Measurements from ENCODE around the gene TCERG1. TPM values are rescaled to one million over a fixed set of nuclear protein-coding genes. Genes with fewer than 3 reads are reported as not detected.

The TCERG1 gene
- total RNA-seq, 3 donors from 2014 or later, result 48.0 to 119 (median 79.3) TPM

DNA sequence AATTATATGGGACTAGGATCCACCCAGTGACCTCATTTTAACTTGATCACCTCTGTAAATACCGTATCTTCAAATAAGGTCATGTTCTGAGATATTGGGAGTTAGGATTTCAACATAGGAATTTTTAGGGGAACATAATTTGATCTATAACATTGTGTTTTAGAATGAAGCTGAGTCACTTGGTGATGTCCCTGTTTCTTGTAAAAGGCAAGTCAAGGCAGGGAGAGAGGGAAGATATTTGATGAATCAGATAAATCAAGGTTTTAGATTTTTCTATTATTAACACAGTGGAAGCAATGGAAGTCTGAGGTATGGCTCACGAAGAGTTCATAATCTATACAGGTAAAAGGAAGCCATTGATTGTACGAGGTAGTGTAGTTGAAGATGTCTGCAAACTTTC lies 80.7 kb downstream of the TCERG1 start:
- H3K9me3 ChIP-seq, result no peaks in the 10 kb centered on the region
- H3K4me1 ChIP-seq, result no peaks in the 10 kb centered on the region
- H3K27ac ChIP-seq, result no peak overlapping the region
- no peak for DNase-seq (ENCODE audit: low spot score in 2 of 2)
- no peak overlapping the region for H3K4me3 ChIP-seq
- no peaks in the 10 kb centered on the region for H3K36me3 ChIP-seq
- intact Hi-C loops (cut with DNase I; ENCODE audit: low total_unique reads), result no loop called here
- H3K27me3 ChIP-seq, result no peaks in the 10 kb centered on the region
- TF ChIP-seq POLR2A (IDR thresholded peaks at IDR 0.05), result no peak
- TF ChIP-seq, protein P1, sequence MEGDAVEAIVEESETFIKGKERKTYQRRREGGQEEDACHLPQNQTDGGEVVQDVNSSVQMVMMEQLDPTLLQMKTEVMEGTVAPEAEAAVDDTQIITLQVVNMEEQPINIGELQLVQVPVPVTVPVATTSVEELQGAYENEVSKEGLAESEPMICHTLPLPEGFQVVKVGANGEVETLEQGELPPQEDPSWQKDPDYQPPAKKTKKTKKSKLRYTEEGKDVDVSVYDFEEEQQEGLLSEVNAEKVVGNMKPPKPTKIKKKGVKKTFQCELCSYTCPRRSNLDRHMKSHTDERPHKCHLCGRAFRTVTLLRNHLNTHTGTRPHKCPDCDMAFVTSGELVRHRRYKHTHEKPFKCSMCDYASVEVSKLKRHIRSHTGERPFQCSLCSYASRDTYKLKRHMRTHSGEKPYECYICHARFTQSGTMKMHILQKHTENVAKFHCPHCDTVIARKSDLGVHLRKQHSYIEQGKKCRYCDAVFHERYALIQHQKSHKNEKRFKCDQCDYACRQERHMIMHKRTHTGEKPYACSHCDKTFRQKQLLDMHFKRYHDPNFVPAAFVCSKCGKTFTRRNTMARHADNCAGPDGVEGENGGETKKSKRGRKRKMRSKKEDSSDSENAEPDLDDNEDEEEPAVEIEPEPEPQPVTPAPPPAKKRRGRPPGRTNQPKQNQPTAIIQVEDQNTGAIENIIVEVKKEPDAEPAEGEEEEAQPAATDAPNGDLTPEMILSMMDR (IDR thresholded peaks at IDR 0.05), result no peak
- TF ChIP-seq POLR2AphosphoS5 (IDR thresholded peaks at IDR 0.05), result no peak

DNA sequence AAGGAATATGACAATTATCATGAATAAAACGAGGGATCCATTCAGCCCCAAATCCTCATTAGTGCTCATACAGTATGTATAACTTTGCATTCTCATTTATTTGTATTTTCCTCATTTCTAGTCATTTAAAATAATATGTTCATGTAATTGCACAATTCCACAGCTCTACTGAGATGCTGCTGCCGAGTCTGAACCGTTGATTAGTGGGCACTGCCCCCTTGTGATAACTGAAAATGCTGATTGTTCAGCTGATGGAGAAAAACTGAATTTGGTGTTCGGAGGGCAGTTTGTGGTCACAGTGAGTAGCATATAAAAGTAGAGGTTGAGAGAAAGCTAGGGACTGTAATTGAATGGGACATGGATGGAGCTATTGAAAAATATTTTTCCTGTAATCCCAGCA lies 81.1 kb downstream of the TCERG1 start:
- Histone ChIP-seq H3K36me3 (no peaks in the 10 kb centered on the region), H3K27ac (no peak overlapping the region), H3K27me3 (no peaks in the 10 kb centered on the region), H3K4me1 (no peaks in the 10 kb centered on the region), H3K9me3 (no peaks in the 10 kb centered on the region), H3K4me3 (no peak overlapping the region)
- intact Hi-C loops (cut with DNase I; ENCODE audit: low total_unique reads), result no loop called here
- no peak for TF ChIP-seq POLR2AphosphoS5 (IDR thresholded peaks at IDR 0.05)
- no peak for TF ChIP-seq POLR2A (IDR thresholded peaks at IDR 0.05)
- TF ChIP-seq, protein P1 (IDR thresholded peaks at IDR 0.05), result no peak
- no peak for DNase-seq (ENCODE audit: low spot score in 2 of 2)

DNA sequence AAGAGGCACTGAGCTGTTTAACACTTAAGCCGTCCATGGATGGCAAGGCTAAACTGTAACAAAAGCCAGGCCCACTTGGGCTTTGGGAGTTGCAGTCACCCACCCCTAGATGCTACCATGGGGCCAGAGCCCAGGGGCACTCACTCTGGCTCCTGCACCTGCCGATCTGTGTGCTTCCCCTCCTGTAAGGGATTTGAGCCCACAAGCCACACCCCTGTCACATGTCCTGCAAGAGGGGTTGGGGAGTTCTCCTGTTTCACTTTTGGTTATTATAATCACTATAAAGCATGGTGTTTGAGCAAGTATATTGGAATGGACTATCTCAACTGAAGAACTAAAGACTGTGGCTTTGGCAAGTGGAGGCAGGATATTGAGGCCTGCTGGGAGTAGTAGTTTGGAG lies 82.9 kb downstream of the TCERG1 start:
- H3K36me3 ChIP-seq, result no peaks in the 10 kb centered on the region
- TF ChIP-seq POLR2A (IDR thresholded peaks at IDR 0.05) (no peak), POLR2AphosphoS5 (IDR thresholded peaks at IDR 0.05) (no peak)
- TF ChIP-seq, protein P1 (IDR thresholded peaks at IDR 0.05), result no peak
- no peak overlapping the region for H3K4me3 ChIP-seq
- no peak for DNase-seq (ENCODE audit: low spot score in 2 of 2)
- H3K27me3 ChIP-seq, result no peaks in the 10 kb centered on the region
- no peaks in the 10 kb centered on the region for H3K4me1 ChIP-seq
- no peaks in the 10 kb centered on the region for H3K9me3 ChIP-seq
- no peak overlapping the region for H3K27ac ChIP-seq
- intact Hi-C loops (cut with DNase I; ENCODE audit: low total_unique reads), result no loop called here

DNA sequence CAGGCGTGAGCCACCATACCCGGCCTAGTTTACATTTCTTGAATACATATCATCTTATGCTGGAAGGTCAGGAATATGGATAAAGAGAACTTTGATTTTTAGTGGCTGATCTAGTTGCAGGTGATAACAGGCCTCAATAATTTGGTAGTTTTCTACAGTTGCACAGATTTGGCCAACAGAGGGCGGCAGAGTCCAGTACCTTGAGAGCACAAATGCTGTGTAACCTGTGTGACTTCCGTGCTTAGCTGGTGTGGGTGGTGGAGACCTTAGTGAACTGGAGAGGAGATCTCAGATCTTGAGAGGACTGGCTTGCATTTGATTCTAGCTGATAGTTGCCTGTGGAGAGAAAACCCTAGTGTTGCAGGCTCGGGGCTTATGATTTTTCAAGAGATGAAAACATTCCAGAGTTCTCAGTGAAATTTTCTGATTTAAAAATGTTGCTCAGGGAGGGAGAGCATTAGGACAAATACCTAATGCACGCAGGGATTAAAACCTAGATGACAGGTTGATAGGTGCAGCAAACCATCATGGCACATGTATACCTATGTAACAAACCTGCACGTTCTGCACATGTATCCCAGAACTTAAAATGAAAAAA lies 86.2 kb downstream of the TCERG1 start:
- H3K27me3 ChIP-seq, result no peaks in the 10 kb centered on the region
- H3K27ac ChIP-seq, result no peak overlapping the region
- H3K9me3 ChIP-seq, result no peaks in the 10 kb centered on the region
- DNase-seq (ENCODE audit: low spot score in 2 of 2), result peak; percentile 41 to 60
- no peak overlapping the region for H3K4me3 ChIP-seq
- H3K4me1 ChIP-seq, result no peaks in the 10 kb centered on the region
- intact Hi-C loops (cut with DNase I; ENCODE audit: low total_unique reads), result no loop called here
- no peaks in the 10 kb centered on the region for H3K36me3 ChIP-seq
- no peak for TF ChIP-seq POLR2A (IDR thresholded peaks at IDR 0.05)
- TF ChIP-seq, protein P1 (IDR thresholded peaks at IDR 0.05), result peak in 2 of 3 donors; percentile 55 to 60
- no peak for TF ChIP-seq POLR2AphosphoS5 (IDR thresholded peaks at IDR 0.05)

DNA sequence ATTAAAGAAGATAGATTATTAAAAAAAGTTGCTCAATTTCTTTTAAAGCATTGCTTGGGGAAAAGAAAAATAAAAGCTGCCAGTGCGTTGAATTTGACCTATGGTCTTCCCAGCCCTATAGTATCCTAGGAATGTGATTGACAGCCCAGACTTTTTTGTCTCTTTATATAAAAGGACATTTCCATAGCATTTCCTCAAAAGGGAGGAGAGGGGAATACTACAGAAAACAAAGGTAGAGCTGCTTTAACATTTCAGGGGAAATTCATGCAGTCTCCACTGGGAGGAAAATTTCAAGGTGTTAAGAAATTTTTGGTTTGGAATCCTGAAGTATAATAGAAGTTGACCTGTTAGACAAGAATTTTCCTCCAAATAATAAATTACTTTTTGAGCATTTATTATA lies 86.7 kb downstream of the TCERG1 start:
- DNase-seq (ENCODE audit: low spot score in 2 of 2), result no peak
- Histone ChIP-seq H3K27ac (no peak overlapping the region), H3K4me1 (no peaks in the 10 kb centered on the region), H3K36me3 (no peaks in the 10 kb centered on the region), H3K9me3 (no peaks in the 10 kb centered on the region), H3K4me3 (no peak overlapping the region), H3K27me3 (no peaks in the 10 kb centered on the region)
- intact Hi-C loops (cut with DNase I; ENCODE audit: low total_unique reads), result no loop called here
- TF ChIP-seq POLR2A (IDR thresholded peaks at IDR 0.05) (no peak), POLR2AphosphoS5 (IDR thresholded peaks at IDR 0.05) (no peak)
- TF ChIP-seq, protein P1 (IDR thresholded peaks at IDR 0.05), result no peak
